HEK293 (cell line): ENCODE data around the gene MAN2B1.

Experiments used
- GLIS1 ChIP-seq: fragments of 450-650 bp; formaldehyde crosslinking; IDR thresholded peaks from 2 replicates; pipeline ENCODE4 v1.5.1; 2016; ENCODE audit warnings: missing biosample characterization, missing genetic modification characterization
- HIC1 ChIP-seq: fragments of 450-650 bp; formaldehyde crosslinking; IDR thresholded peaks from 2 replicates; pipeline ENCODE4 v1.5.1; 2016; ENCODE audit warnings: missing biosample characterization, missing genetic modification characterization
- IKZF3 ChIP-seq: fragments of 450-650 bp; IDR thresholded peaks from 2 replicates; pipeline ENCODE4 v1.5.0; 2018; ENCODE audit warnings: missing biosample characterization, mild to moderate bottlenecking, missing genetic modification characterization, moderate library complexity
- KLF16 ChIP-seq: fragments of 450-650 bp; formaldehyde crosslinking; IDR thresholded peaks from 2 replicates; pipeline ENCODE4 v1.5.1; 2017; ENCODE audit warnings: missing biosample characterization, missing genetic modification characterization
- KLF9 ChIP-seq: fragments of 450-650 bp; formaldehyde crosslinking; IDR thresholded peaks from 2 replicates; pipeline ENCODE4 v1.5.1; 2016; ENCODE audit warnings: missing biosample characterization, missing genetic modification characterization, low read depth
- MYNN ChIP-seq: fragments of 450-650 bp; formaldehyde crosslinking; IDR thresholded peaks from 2 replicates; pipeline ENCODE4 v1.5.1; 2016; ENCODE audit warnings: missing biosample characterization, missing genetic modification characterization, borderline replicate concordance
- PRDM1 ChIP-seq: fragments of 450-650 bp; formaldehyde crosslinking; IDR thresholded peaks from 2 replicates; pipeline ENCODE4; 2016; ENCODE audit warnings: missing biosample characterization, missing genetic modification characterization
- PRDM6 ChIP-seq: fragments of 450-650 bp; formaldehyde crosslinking; IDR thresholded peaks from 2 replicates; pipeline ENCODE4 v1.5.1; 2017; ENCODE audit warnings: missing biosample characterization, missing genetic modification characterization
- REST ChIP-seq: fragments of 450-650 bp; formaldehyde crosslinking; IDR thresholded peaks from 2 replicates; pipeline ENCODE4 v1.5.1; 2016; ENCODE audit warnings: missing biosample characterization, missing genetic modification characterization
- ZFP3 ChIP-seq: fragments of 450-650 bp; formaldehyde crosslinking; IDR thresholded peaks from 2 replicates; pipeline ENCODE4 v1.5.1; 2016; ENCODE audit warnings: low read depth, missing biosample characterization, missing genetic modification characterization
- ZFP69B ChIP-seq: fragments of 450-650 bp; formaldehyde crosslinking; IDR thresholded peaks from 2 replicates; pipeline ENCODE4 v1.5.1; 2016; ENCODE audit warnings: missing biosample characterization, missing genetic modification characterization
- ZNF140 ChIP-seq: fragments of 450-650 bp; formaldehyde crosslinking; IDR thresholded peaks from 2 replicates; pipeline ENCODE4 v1.5.1; 2016; ENCODE audit warnings: missing biosample characterization, missing genetic modification characterization
- ZNF18 ChIP-seq: fragments of 450-650 bp; formaldehyde crosslinking; IDR thresholded peaks from 2 replicates; pipeline ENCODE4 v1.5.1; 2016; ENCODE audit warnings: missing biosample characterization, missing genetic modification characterization
- ZNF311 ChIP-seq: fragments of 450-650 bp; formaldehyde crosslinking; IDR thresholded peaks from 2 replicates; pipeline ENCODE4 v1.5.1; 2017; ENCODE audit warnings: missing biosample characterization, missing genetic modification characterization, borderline replicate concordance
- ZNF324 ChIP-seq: fragments of 450-650 bp; formaldehyde crosslinking; IDR thresholded peaks from 2 replicates; pipeline ENCODE4 v1.5.1; 2016; ENCODE audit warnings: missing biosample characterization, missing genetic modification characterization
- ZNF404 ChIP-seq: fragments of 450-650 bp; formaldehyde crosslinking; IDR thresholded peaks from 2 replicates; pipeline ENCODE4 v1.5.1; 2017; ENCODE audit warnings: missing biosample characterization, missing genetic modification characterization
- ZNF473 ChIP-seq: fragments of 450-650 bp; formaldehyde crosslinking; IDR thresholded peaks from 2 replicates; pipeline ENCODE4 v1.5.1; 2017; ENCODE audit warnings: missing biosample characterization, missing genetic modification characterization
- ZNF501 ChIP-seq: fragments of 450-650 bp; formaldehyde crosslinking; IDR thresholded peaks from 2 replicates; pipeline ENCODE4 v1.5.1; 2016; ENCODE audit warnings: missing biosample characterization, missing genetic modification characterization
- ZNF555 ChIP-seq: fragments of 450-650 bp; formaldehyde crosslinking; conservative IDR thresholded peaks from 2 replicates; pipeline ENCODE4 v1.5.1; 2017; ENCODE audit warnings: missing biosample characterization, mild to moderate bottlenecking, missing genetic modification characterization, inconsistent platforms
- ZNF658 ChIP-seq: fragments of 450-650 bp; formaldehyde crosslinking; IDR thresholded peaks from 2 replicates; pipeline ENCODE4; 2016; ENCODE audit warnings: missing biosample characterization, missing genetic modification characterization
- ZNF670 ChIP-seq: fragments of 450-650 bp; formaldehyde crosslinking; IDR thresholded peaks from 2 replicates; pipeline ENCODE4 v1.5.1; 2016; ENCODE audit warnings: missing biosample characterization, missing genetic modification characterization, low read depth
- ZNF830 ChIP-seq: fragments of 450-650 bp; IDR thresholded peaks from 2 replicates; pipeline ENCODE4 v1.5.0; 2018; ENCODE audit warnings: missing biosample characterization, missing genetic modification characterization, low read depth, mild to moderate bottlenecking, moderate library complexity
- ZNF843 ChIP-seq: fragments of 450-650 bp; formaldehyde crosslinking; IDR thresholded peaks from 2 replicates; pipeline ENCODE4 v1.5.1; 2016; ENCODE audit warnings: missing biosample characterization, missing genetic modification characterization
- ZSCAN16 ChIP-seq: fragments of 450-650 bp; formaldehyde crosslinking; IDR thresholded peaks from 2 replicates; pipeline ENCODE4 v1.5.1; 2016; ENCODE audit warnings: missing biosample characterization, missing genetic modification characterization
- ZSCAN30 ChIP-seq: fragments of 450-650 bp; IDR thresholded peaks from 2 replicates; pipeline ENCODE4 v1.5.1; 2018; ENCODE audit warnings: missing biosample characterization, mild to moderate bottlenecking, missing genetic modification characterization, moderate library complexity
- ZXDB ChIP-seq: fragments of 450-650 bp; formaldehyde crosslinking; IDR thresholded peaks from 2 replicates; pipeline ENCODE4 v1.5.1; 2016; ENCODE audit warnings: missing biosample characterization, missing genetic modification characterization
- TF ChIP-seq, protein P1 (sequence below): fragments of 450-650 bp; formaldehyde crosslinking; IDR thresholded peaks from 2 replicates; pipeline ENCODE4 v1.5.1; 2016; ENCODE audit warnings: missing biosample characterization, missing genetic modification characterization

MAN2B1 gene

DNA sequence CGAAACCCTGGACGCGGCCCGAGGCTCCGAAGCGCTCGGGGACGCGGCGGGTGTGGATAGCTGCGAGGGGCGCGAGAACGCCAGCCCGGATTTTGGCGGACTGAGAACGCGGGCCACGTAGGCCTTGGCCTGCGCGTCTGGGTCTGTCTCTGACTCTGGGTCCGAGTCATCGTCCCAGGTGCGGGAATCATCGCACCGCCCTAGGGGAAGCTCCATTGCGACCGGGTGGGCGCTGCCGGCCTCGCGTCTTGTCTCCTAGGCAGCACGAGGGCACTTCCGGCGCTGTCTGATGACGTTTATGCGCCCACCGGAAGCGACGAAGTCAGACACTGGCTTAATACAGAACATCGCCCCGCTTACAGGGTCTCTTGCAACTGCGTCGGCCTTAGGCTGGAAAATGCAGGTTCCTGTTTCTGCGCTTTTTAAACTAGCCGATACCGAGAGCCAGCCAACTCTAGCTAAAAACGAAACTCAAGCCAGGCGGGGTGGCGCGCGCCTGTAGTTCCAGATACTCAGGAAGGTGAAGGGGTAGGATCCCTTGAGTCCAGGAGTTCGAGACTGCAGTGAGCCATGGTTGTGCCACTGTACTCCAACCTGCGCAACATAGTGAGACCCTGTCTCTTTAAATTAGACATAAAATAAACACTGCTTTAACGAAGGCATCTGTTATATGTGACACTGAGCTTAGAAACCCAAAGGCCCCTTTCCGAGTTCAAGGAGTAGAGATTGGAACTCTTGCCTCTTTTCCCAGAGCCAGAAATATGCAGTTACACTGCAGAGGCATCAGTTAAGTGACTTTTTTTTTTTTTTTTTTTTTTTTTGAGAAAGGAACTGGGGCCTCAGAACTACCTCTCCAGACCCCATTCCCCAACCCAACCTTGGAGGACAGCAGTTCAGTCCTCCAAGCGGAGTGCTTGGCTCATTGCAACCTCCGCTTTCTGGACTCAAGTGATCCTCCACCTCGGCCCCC lies 30.1 kb upstream of the MAN2B1 start, which contains the start of gene FBXW9 (continued):
- TF ChIP-seq ZNF830 (tag by site-specific recombination): no peak
- TF ChIP-seq PRDM6 (tag by site-specific recombination): no peak
- TF ChIP-seq MYNN: no peak
- TF ChIP-seq KLF9: peak; percentile 67; the same call in 1 of the 2 replicates
- TF ChIP-seq ZXDB (tag by site-specific recombination): peak; percentile 79
- no peak for TF ChIP-seq ZNF311 (tag by site-specific recombination)
- TF ChIP-seq ZFP3: no peak
- TF ChIP-seq ZSCAN16 (tag by site-specific recombination): no peak
- TF ChIP-seq REST: no peak
- no peak for TF ChIP-seq ZNF670 (tag by site-specific recombination)
- TF ChIP-seq PRDM1 (tag by site-specific recombination): no peak
- TF ChIP-seq ZNF555 (tag by site-specific recombination): no peak
- no peak for TF ChIP-seq ZNF404
- no peak for TF ChIP-seq IKZF3 (tag by site-specific recombination)
- TF ChIP-seq ZSCAN30 (tag by site-specific recombination): peak; percentile 6; the same call in 1 of the 2 replicates
- no peak for TF ChIP-seq ZNF140 (tag by site-specific recombination)
- TF ChIP-seq GLIS1 (tag by site-specific recombination): peak; percentile 13; the same call in 1 of the 2 replicates
- no peak for TF ChIP-seq HIC1 (tag by site-specific recombination)
- no peak for TF ChIP-seq ZNF658 (tag by site-specific recombination)
- TF ChIP-seq, protein P1, sequence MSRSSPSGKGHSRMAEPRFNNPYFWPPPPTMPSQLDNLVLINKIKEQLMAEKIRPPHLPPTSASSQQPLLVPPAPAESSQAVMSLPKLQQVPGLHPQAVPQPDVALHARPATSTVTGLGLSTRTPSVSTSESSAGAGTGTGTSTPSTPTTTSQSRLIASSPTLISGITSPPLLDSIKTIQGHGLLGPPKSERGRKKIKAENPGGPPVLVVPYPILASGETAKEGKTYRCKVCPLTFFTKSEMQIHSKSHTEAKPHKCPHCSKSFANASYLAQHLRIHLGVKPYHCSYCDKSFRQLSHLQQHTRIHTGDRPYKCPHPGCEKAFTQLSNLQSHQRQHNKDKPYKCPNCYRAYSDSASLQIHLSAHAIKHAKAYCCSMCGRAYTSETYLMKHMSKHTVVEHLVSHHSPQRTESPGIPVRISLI (tag by site-specific recombination): peak; percentile 91
- peak; percentile 88; the same call in 1 of the 2 replicates for TF ChIP-seq KLF16 (tag by site-specific recombination)
- peak; percentile 42 for TF ChIP-seq ZFP69B
- no peak for TF ChIP-seq ZNF473 (tag by site-specific recombination)
- peak; percentile 82; the same call in 1 of the 2 replicates for TF ChIP-seq ZNF501 (tag by site-specific recombination)
- peak; percentile 60; the same call in 1 of the 2 replicates for TF ChIP-seq ZNF843
- TF ChIP-seq ZNF324 (tag by site-specific recombination): no peak
- TF ChIP-seq ZNF18: no peak
